8988T (cell line): ENCODE results near the gene SS18.

Source experiments
- DNase-seq: peaks from one replicate; pipeline ENCODE4 v3.0.0; 2011

SS18 gene

GRCh38 chr18:26071020-26071419 lies 19.4 kb downstream of the SS18 start:
- DNase-seq: no peak

- DNase-seq: no peak
Measured at GRCh38 chr18:26059357-26059756, 31.1 kb downstream of the SS18 start.

- no peak for DNase-seq
Measured at GRCh38 chr18:26057344-26057773, 33.1 kb downstream of the SS18 start.

GRCh38 chr18:26056291-26056690 lies 34.1 kb downstream of the SS18 start:
- DNase-seq: no peak

GRCh38 chr18:26052505-26052904 lies 37.9 kb downstream of the SS18 start:
- no peak for DNase-seq

GRCh38 chr18:26051843-26052242 lies 38.6 kb downstream of the SS18 start:
- DNase-seq: no peak

- DNase-seq: no peak
Measured at GRCh38 chr18:26046419-26047077, 43.9 kb downstream of the SS18 start.

GRCh38 chr18:26044807-26045206 lies 45.6 kb downstream of the SS18 start:
- no peak for DNase-seq

- no peak for DNase-seq
Measured at GRCh38 chr18:26040051-26040656, 50.3 kb downstream of the SS18 start.

- no peak for DNase-seq
Measured at GRCh38 chr18:26039203-26039602, 51.2 kb downstream of the SS18 start.

GRCh38 chr18:26036635-26037034 lies 53.8 kb downstream of the SS18 start:
- no peak for DNase-seq

- no peak for DNase-seq
Measured at GRCh38 chr18:26034850-26035497, 55.4 kb downstream of the SS18 start.

GRCh38 chr18:26022585-26022984 lies 67.8 kb downstream of the SS18 start:
- DNase-seq: no peak

GRCh38 chr18:26021061-26021754 lies 69.2 kb downstream of the SS18 start:
- no peak for DNase-seq

- no peak for DNase-seq
Measured at GRCh38 chr18:26017929-26018328, 72.5 kb downstream of the SS18 start.

- no peak for DNase-seq
Measured at GRCh38 chr18:26014462-26014861, 76.0 kb downstream of the SS18 start.

- DNase-seq: no peak
Measured at GRCh38 chr18:26008619-26009018, 81.8 kb downstream of the SS18 start.

- DNase-seq: no peak
Measured at GRCh38 chr18:26008096-26008495, 82.3 kb downstream of the SS18 start.

- DNase-seq: no peak
Measured at GRCh38 chr18:26005950-26006349, 84.5 kb downstream of the SS18 start.

GRCh38 chr18:26004832-26005231 lies 85.6 kb downstream of the SS18 start:
- no peak for DNase-seq

- DNase-seq: no peak
Measured at GRCh38 chr18:26003817-26004216, 86.6 kb downstream of the SS18 start.

- DNase-seq: no peak
Measured at GRCh38 chr18:26003356-26003755, 87.1 kb downstream of the SS18 start.

GRCh38 chr18:26002375-26002910 lies 88.0 kb downstream of the SS18 start:
- no peak for DNase-seq

- no peak for DNase-seq
Measured at GRCh38 chr18:25998461-25998860, 92.0 kb downstream of the SS18 start.
